Activated T-cell treated with anti-CD3 and anti-CD28 coated beads, Interleukin-2, amount 50 U/mL, for 72 hours (primary cell): ENCODE data around the gene APEH. TPM values are rescaled to one million over a fixed set of nuclear protein-coding genes. Genes with fewer than 3 reads are reported as not detected.

Source experiments
- ATAC-seq, 2 donors: fragments of 150-1000 bp; cut with Tn5 transposase; replicated peaks in 1 of 2; 2 replicates each; pipeline ENCODE4 v1.10.0; 2021; ENCODE audit warnings: moderate library complexity in 2 of 2, mild to moderate bottlenecking in 1 of 2
- DNase-seq, 2 donors: peaks; one replicate each; pipeline ENCODE4 v3.0.0; 2021 to 2022; ENCODE audit warnings: mixed read lengths in 1 of 2
- H3K27ac Mint-ChIP-seq: one replicate; pipeline ENCODE4 v1.8.0; 2022; ENCODE audit warnings: mild to moderate bottlenecking, moderate library complexity, mixed read lengths
- H3K27me3 Mint-ChIP-seq: one replicate; pipeline ENCODE4 v1.8.0; 2022; ENCODE audit warnings: low read depth, mixed read lengths
- H3K36me3 Mint-ChIP-seq, 2 donors: one replicate each; pipeline ENCODE4 v1.8.0; 2022; ENCODE audit warnings: mixed read lengths in 2 of 2, mild to moderate bottlenecking in 1 of 2; ENCODE audit not compliant: insufficient read depth in 2 of 2
- H3K4me1 Mint-ChIP-seq: one replicate; pipeline ENCODE4 v1.8.0; 2022; ENCODE audit warnings: low read depth, mixed read lengths
- H3K4me3 Mint-ChIP-seq, 2 donors: one replicate each; pipeline ENCODE4 v1.8.0; 2022; ENCODE audit warnings: mild to moderate bottlenecking in 2 of 2, mixed read lengths in 2 of 2, moderate library complexity in 2 of 2
- H3K9me3 Mint-ChIP-seq, 2 donors: one replicate each; pipeline ENCODE4 v1.8.0; 2022; ENCODE audit warnings: mixed read lengths in 2 of 2
- total RNA-seq, 2 donors: library from RNA; stranded (reverse); gene quantifications; one replicate each; pipeline ENCODE4 v1.2.3, GENCODE V29; 2022

APEH gene
- total RNA-seq, 2 donors from 2014 or later, result 82.7 to 108 TPM

DNA sequence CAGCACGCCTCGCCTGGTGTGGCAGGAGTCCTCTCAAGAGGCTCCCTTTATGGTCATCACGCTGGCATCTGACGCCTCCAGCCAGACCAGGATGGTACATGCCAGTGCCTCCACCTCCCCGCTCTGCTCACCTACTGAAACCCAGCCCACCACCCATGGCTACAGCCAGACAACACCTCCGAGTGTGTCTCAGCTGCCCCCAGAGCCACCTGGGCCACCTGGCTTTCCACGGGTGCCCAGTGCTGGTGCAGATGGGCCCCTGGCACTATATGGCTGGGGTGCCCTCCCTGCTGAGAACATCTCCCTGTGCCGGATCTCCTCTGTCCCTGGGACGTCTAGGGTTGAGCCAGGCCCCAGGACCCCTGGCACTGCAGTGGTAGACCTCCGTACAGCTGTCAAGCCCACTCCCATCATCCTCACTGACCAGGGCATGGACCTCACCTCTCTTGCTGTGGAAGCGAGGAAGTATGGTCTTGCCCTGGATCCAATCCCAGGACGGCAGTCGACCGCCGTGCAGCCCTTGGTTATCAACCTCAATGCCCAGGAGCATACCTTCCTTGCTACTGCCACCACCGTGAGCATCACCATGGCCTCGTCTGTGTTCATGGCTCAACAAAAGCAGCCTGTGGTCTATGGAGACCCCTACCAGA lies 19.9 kb upstream of the APEH start:
- ATAC-seq (no peak), DNase-seq (no peak)
- Mint-ChIP-seq H3K27me3 (no peaks in the 10 kb centered on the region), H3K4me3 (no peak overlapping the region), H3K9me3 (no peaks in the 10 kb centered on the region), H3K27ac (no peak overlapping the region), H3K4me1 (peaks cover 5% of the 10 kb centered on the region), H3K36me3 (no peaks in the 10 kb centered on the region)

- Mint-ChIP-seq H3K4me1 (peaks cover 5% of the 10 kb centered on the region), H3K4me3 (no peak overlapping the region), H3K27me3 (no peaks in the 10 kb centered on the region), H3K36me3 (no peaks in the 10 kb centered on the region), H3K27ac (no peak overlapping the region), H3K9me3 (no peaks in the 10 kb centered on the region)
- ATAC-seq (no peak), DNase-seq (no peak)
Observed at GRCh38 chr3:49654955-49655556, 19.1 kb upstream of the APEH start.

DNA sequence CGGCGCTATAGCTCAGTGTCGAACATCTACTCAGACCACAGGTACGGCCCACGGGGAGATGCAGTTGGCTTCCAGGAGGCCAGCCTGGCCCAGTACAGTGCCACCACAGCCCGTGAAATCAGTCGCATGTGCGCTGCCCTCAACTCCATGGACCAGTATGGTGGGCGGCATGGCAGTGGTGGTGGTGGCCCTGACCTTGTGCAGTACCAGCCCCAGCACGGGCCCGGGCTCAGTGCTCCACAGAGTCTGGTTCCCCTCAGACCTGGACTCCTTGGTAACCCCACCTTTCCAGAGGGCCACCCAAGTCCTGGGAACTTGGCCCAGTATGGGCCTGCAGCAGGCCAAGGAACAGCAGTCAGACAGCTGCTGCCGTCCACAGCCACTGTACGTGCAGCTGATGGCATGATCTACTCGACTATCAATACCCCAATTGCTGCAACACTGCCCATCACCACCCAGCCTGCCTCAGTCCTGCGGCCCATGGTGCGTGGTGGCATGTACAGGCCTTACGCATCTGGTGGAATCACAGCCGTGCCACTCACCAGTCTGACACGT lies 18.3 kb upstream of the APEH start:
- Mint-ChIP-seq H3K27ac (no peak overlapping the region), H3K4me1 (peaks cover 5% of the 10 kb centered on the region)
- no peak for ATAC-seq

DNA sequence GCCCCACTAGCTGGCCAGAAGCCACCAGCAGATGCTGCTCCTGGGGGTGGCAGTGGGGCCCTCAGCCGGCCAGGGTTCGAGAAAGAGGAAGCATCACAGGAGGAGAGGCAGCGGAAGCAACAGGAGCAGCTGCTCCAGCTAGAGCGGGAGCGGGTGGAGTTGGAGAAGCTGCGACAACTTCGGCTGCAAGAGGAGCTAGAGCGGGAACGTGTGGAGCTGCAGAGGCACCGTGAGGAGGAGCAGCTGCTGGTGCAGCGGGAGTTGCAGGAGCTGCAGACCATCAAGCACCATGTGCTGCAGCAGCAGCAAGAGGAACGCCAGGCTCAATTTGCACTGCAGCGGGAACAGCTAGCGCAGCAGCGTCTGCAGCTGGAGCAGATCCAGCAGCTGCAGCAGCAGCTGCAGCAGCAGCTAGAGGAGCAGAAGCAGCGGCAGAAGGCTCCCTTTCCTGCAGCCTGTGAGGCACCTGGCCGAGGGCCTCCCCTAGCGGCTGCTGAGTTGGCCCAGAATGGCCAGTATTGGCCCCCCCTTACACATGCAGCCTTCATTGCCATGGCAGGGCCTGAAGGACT lies 17.5 kb upstream of the APEH start:
- no peak overlapping the region for H3K27ac Mint-ChIP-seq
- no peaks in the 10 kb centered on the region for H3K36me3 Mint-ChIP-seq
- ATAC-seq, result no peak
- H3K9me3 Mint-ChIP-seq, result no peaks in the 10 kb centered on the region
- no peak for DNase-seq
- no peaks in the 10 kb centered on the region for H3K27me3 Mint-ChIP-seq
- H3K4me3 Mint-ChIP-seq, result no peak overlapping the region
- peaks cover 5% of the 10 kb centered on the region for H3K4me1 Mint-ChIP-seq

More for the DNA sequence above, 18.3 kb upstream of the APEH start:
- Mint-ChIP-seq H3K36me3 (no peaks in the 10 kb centered on the region), H3K27me3 (no peaks in the 10 kb centered on the region), H3K9me3 (no peaks in the 10 kb centered on the region), H3K4me3 (no peak overlapping the region)
- no peak for DNase-seq

- no peak for ATAC-seq
- no peaks in the 10 kb centered on the region for H3K27me3 Mint-ChIP-seq
- no peaks in the 10 kb centered on the region for H3K9me3 Mint-ChIP-seq
- H3K36me3 Mint-ChIP-seq, result no peaks in the 10 kb centered on the region
- no peak overlapping the region for H3K4me3 Mint-ChIP-seq
- H3K27ac Mint-ChIP-seq, result no peak overlapping the region
- no peak for DNase-seq
- peaks cover 5% of the 10 kb centered on the region for H3K4me1 Mint-ChIP-seq
Observed at GRCh38 chr3:49657208-49657915, 16.8 kb upstream of the APEH start.

DNA sequence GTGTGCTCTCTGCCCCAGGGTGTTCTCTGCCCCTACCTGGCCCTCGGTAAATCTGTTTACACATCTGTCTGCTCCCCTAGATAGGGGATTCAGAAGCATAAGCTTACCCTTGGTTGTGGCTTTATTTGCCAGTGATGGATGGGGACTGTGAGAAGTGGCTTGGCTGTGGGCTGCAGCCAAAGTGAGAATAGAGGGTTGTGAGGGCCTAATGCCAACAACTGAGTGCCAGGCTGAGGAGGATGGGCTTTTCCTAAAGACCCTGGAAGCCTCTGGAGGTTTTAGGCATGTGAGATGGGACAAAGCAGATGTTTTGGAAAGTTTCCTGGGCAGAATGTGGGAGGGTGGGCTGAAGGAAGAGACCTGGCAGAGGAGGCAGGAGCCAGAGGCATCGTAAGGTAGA lies 15.4 kb upstream of the APEH start:
- H3K36me3 Mint-ChIP-seq, result no peaks in the 10 kb centered on the region
- H3K27ac Mint-ChIP-seq, result no peak overlapping the region
- H3K4me3 Mint-ChIP-seq, result no peak overlapping the region
- H3K9me3 Mint-ChIP-seq, result no peaks in the 10 kb centered on the region
- ATAC-seq, result no peak
- no peaks in the 10 kb centered on the region for H3K27me3 Mint-ChIP-seq
- no peak for DNase-seq
- peaks cover 5% of the 10 kb centered on the region for H3K4me1 Mint-ChIP-seq

DNA sequence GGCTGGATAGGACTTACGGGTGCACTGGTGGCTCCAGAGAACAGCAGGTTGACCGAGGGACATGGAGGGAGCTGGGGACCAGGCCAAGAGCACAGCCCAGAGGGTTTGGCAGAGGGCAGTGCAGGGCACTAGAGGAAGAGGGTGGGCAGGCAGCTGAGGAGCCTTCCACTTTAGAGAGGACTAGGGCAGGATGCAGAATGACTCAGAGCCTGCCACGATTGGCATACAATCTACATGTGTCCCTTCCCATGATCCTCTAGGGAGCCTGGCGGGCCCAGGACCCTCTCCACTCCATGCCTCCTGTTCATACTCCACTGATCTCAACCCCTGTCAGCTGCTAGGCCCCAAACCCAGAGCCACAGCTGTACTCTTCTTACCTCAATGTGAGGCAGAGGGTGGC lies 14.4 kb upstream of the APEH start:
- peaks cover 5% of the 10 kb centered on the region for H3K4me1 Mint-ChIP-seq
- H3K27ac Mint-ChIP-seq, result no peak overlapping the region
- H3K4me3 Mint-ChIP-seq, result no peak overlapping the region
- no peaks in the 10 kb centered on the region for H3K9me3 Mint-ChIP-seq
- DNase-seq, result no peak
- peak in 1 of 2 donors; percentile 13 for ATAC-seq
- no peaks in the 10 kb centered on the region for H3K36me3 Mint-ChIP-seq
- H3K27me3 Mint-ChIP-seq, result no peaks in the 10 kb centered on the region

DNA sequence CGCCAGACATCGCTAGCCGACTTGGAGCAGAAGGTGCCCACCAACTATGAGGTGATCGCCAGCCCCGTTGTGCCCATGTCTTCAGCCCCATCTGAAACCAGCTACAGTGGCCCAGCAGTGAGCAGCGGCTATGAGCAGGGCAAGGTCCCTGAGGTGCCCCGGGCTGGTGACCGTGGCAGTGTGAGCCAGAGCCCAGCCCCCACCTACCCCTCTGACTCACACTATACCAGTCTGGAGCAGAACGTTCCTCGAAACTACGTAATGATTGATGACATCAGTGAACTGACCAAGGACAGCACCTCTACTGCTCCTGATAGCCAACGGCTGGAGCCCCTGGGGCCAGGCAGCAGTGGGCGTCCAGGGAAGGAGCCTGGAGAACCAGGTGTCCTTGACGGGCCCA lies 12.9 kb upstream of the APEH start:
- H3K4me1 Mint-ChIP-seq, result peaks cover 3% of the 10 kb centered on the region
- no peak overlapping the region for H3K27ac Mint-ChIP-seq
- H3K36me3 Mint-ChIP-seq, result no peaks in the 10 kb centered on the region
- H3K27me3 Mint-ChIP-seq, result no peaks in the 10 kb centered on the region
- H3K4me3 Mint-ChIP-seq, result no peak overlapping the region
- DNase-seq, result no peak
- no peak for ATAC-seq
- H3K9me3 Mint-ChIP-seq, result no peaks in the 10 kb centered on the region

DNA sequence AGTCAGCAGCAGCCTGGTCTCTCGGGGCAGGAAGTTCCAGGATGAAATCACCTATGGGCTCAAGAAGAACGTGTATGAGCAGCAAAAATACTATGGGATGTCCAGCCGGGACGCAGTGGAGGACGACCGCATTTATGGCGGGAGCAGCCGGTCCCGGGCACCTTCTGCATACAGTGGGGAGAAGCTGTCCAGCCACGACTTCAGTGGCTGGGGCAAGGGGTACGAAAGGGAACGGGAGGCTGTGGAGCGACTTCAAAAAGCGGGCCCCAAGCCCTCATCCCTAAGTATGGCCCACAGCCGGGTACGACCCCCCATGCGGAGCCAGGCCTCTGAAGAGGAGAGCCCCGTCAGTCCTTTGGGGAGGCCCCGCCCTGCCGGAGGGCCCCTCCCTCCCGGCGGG lies 12.1 kb upstream of the APEH start:
- no peaks in the 10 kb centered on the region for H3K4me1 Mint-ChIP-seq
- H3K4me3 Mint-ChIP-seq, result no peak overlapping the region
- H3K27ac Mint-ChIP-seq, result no peak overlapping the region
- H3K27me3 Mint-ChIP-seq, result no peaks in the 10 kb centered on the region
- no peak for DNase-seq
- H3K9me3 Mint-ChIP-seq, result no peaks in the 10 kb centered on the region
- H3K36me3 Mint-ChIP-seq, result no peaks in the 10 kb centered on the region
- no peak for ATAC-seq

- H3K27me3 Mint-ChIP-seq, result no peaks in the 10 kb centered on the region
- no peak overlapping the region for H3K4me3 Mint-ChIP-seq
- no peaks in the 10 kb centered on the region for H3K4me1 Mint-ChIP-seq
- no peaks in the 10 kb centered on the region for H3K9me3 Mint-ChIP-seq
- H3K27ac Mint-ChIP-seq, result no peak overlapping the region
- no peak for DNase-seq
- no peaks in the 10 kb centered on the region for H3K36me3 Mint-ChIP-seq
- no peak for ATAC-seq
Observed at GRCh38 chr3:49662720-49663413, 11.3 kb upstream of the APEH start.

DNA sequence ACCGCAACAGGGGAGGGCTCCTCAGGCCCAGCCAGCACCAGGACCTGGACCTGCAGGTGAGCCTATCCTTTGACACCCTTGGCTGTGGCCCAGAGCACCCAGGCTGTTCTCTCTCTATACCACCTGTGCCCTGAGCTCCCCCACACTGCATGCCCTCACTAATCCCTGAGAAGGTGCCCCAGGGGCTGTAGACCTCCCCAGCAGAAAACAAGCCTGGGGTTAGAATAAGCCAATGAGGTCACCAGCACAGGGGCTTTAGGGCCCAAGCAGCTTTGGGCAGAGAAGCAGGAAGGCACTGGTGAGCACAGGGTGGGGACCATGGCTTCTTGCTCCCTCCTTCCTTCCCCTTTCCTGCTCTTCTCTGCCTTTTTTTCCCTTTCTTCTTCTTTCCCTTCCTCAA lies 10.3 kb upstream of the APEH start:
- no peak overlapping the region for H3K27ac Mint-ChIP-seq
- H3K4me3 Mint-ChIP-seq, result no peak overlapping the region
- H3K27me3 Mint-ChIP-seq, result no peaks in the 10 kb centered on the region
- H3K9me3 Mint-ChIP-seq, result no peaks in the 10 kb centered on the region
- no peaks in the 10 kb centered on the region for H3K36me3 Mint-ChIP-seq
- ATAC-seq (no peak), DNase-seq (no peak)
- H3K4me1 Mint-ChIP-seq, result no peaks in the 10 kb centered on the region

DNA sequence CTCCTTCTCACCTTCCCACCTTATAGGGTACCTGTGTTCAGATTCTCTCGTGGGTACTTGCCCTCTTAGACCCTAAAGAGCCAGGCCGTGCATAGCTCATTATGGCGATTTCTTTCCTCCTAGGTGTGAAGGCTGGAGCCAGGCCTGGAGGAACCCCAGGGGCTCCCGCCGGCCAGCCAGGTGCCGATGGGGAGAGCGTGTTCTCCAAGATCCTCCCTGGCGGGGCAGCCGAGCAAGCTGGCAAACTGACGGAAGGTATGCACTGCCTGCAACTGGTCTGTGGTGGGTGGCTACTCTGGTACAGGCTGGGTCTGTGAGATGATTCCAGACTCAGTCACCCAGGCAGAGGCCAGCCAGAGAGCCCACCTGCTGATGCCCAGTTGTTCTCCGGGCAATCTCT lies 9.9 kb upstream of the APEH start:
- Mint-ChIP-seq H3K4me1 (no peaks in the 10 kb centered on the region), H3K36me3 (no peaks in the 10 kb centered on the region), H3K27me3 (no peaks in the 10 kb centered on the region), H3K27ac (no peak overlapping the region), H3K4me3 (no peak overlapping the region), H3K9me3 (no peaks in the 10 kb centered on the region)
- ATAC-seq (no peak), DNase-seq (no peak)
